GM21515 (cell line): ENCODE measurements around the gene HNF1B.
"Not testable (repeated sequence)": the region's sequence is repeated elsewhere in the genome, so short reads cannot be mapped to it uniquely, and the experiment has no call there.

Experiments
- ATAC-seq: cut with Tn5 transposase; IDR thresholded peaks from one replicate; pipeline ENCODE4 v1.9.1; 2021; ENCODE audit not compliant: unreplicated experiment

HNF1B gene

DNA sequence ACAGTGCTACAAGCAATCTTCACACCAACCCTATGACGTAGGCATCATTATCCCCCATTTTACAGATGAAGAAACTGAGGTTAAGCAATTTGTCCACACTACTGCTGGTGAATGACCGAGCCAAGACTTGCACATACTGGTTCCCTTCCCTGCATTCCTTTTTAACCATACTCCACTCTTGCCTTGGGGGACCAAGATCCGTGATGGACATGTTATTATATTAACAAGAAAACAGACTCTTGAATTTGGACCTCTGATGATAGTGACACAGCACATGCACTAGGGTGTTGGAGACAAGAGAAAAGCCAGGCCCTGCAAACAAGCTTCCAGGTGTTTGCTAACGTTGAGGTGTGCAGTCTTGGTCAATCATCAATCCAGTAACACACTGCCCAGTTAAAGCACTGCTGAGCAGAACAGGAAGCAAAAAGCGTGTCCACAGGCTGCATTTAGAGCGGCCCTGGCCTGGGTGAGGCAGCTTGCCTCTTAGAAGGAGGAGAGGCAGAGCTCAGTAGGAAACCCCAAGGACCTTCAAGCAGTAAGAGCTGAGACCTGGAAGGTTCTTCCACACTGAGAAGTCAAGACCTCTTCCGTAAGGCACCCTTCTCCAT, 36.7 kb downstream of the HNF1B start:
- ATAC-seq, result no peak

DNA sequence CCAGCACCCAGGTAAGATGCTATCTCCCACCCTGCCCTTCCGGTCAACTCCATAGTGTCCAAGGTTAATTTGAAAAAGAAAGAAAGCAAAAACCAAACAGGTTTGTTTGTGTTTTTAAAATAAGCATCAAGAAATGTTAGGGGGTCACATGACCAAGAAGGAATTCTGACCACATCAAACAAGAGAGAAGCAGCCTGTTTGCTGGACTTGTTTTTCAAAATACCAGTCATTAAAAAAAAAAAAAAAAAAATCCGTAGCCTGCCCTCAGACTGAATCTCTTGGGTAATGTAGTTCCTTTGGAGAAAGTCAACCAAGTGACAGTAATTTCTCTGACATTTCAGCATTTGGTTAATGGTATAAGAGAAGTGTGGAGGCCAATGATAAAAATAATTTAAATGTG, 38.4 kb downstream of the HNF1B start:
- no peak for ATAC-seq

DNA sequence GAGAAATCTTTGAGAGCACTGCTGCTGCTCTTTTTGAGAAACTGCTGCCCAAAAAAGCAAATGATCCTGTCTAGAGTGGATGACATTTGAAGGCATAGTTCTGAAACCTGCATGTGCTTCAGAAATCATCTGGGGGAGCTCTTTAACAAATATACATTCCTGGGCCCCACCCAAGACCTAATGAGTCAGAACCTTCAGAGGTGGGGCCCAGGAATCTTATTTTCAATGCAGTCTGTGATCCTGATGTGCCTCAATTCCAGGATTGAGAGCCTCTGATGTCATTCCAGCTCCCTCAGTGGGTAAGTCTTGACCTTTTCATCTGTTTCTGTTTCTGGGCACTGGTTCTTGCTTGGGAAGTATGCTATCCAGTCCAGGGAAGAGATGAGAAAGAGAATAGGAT, 42.3 kb downstream of the HNF1B start:
- no peak for ATAC-seq

DNA sequence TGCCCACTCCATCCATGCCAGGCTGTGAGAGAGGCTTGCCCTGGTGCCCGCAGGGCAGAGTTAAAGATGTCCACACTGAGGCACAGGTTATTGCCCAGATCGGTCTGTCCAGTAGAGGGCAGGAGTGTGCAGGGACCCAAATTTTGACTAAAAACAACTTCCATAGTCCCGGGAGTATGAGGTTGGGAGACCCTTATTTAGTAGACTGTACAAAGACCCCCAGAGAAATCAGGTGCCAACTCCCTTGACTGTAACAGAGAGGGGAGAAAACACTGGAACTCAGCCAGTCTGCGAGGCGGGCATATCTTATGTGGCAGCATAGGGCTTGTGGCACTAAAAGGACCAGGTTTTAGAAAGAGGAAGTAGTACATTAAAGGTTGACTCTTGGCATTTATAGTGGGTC, 43.4 kb downstream of the HNF1B start:
- ATAC-seq, result no peak

DNA sequence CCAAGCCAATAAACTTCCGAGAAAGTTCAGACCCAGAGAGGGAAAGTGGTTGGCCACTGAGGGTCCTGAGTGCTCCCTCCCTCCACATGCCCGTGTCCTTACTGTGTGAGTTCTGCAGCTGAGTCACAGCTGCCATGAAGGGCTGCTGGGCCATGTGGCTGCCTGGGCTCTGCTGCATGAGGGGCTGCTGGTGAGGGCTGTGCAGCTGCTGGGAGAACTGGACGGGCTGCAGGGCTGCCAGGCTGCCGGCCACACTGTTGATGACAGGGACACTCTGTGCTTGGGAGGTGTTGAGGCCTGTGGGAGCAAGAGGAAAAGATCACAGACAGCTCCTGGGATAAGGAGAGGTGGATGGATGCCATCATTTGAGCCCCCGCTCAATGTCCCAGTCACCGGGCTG, 44.0 kb downstream of the HNF1B start:
- no peak for ATAC-seq

DNA sequence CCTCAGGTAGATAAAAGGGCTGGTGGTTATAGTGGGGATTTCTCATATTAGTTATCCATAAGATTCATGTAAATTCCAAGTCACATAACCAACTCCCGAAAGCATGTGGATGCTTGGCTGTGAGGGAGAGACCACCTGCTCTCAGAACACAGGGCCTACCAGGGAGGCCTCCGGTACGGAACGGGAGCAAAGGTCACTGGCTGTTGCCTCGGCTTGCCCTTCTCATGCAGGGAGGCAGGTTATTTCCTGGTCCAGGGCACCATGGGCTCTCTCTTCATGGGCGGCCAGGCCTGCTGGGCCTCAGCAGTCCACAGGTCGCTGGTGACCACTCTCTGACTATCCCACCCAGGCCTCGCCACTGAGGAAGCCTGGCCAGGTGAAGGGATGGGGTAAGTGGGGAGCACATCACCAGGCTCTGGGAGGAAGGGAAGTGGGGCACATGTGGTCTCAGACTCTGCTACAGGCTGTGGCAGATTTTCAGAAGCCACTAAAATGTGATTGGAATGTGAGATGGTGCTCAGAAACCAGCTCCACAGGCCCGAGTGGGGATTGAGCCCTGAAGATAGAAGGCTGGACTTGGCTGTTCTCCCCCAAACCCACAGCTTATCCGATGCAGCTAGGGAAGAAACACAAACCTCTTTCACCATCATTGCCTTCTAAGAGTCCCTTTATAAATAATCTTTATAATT, 45.4 kb downstream of the HNF1B start:
- ATAC-seq, result no peak

DNA sequence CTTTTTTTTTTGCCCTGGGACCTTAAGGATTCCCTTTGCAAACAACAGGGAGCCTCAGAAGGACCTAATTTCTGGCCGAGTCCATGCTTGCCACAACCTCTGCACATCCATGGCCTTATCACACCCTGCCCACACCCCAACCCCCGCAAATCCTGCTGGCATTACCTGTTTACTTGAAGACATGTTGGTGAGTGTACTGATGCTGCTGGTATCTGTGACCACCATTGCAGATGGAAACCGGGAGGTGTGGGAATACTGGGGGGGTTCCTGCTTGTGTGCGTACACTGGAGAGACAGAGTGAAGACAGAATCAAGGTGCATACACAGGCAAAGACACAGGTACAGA, 46.0 kb downstream of the HNF1B start:
- no peak for ATAC-seq

DNA sequence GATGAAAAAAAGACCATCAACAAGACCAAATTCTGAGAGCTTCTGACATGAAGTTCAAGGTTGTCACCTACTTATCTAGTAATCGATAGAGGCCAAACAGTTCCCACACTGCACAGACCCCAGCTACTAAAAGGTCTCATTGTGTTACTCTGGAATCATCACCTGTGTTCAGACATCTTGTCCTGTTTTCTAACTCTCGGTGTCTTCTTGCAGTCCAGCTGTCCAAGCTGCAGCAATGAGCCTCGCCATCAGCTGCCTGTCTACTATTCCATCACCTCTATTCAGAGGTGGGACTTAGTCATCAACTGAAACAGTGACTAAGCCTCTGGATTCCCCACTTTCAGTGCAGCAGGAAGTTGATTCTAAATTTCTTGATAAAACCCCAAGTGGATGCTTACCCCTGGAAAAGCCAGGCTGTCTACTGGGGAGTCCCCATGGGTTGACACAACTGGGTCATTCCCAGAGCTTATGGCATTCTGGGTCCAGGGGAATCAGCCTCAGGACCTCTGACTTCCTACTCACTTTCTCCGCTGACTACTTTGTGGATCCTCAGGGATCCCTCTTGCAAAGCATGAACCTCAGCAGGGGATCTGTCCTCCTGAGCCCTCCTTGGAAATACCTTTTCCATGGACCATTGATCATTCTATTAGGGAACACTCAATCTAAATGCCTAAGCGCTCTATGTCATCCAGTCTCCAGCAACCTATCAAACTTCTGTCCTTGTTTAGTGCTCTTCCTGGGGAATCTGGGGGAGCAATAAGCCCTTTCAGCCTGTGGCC, 46.5 kb downstream of the HNF1B start:
- no peak for ATAC-seq

DNA sequence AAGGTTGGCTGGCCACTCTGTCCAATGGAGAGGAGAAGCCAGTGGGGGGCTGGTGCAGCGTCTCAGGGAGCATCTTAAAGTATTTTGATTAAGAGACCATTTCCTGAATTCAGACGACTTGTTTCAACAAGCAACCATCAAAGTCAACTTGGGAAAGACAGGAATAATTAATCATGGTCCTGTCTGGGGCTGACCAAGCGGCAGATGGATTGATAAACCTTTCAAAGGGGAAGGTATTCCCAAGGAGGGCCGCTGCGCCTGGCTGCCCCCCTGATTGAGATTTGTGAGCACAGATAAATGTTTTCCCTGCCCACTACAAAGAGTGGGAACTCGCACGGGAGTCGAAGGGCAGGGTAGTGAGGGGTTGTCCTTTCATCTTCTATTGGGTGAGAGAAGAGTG, 47.5 kb downstream of the HNF1B start:
- ATAC-seq, result no peak

DNA sequence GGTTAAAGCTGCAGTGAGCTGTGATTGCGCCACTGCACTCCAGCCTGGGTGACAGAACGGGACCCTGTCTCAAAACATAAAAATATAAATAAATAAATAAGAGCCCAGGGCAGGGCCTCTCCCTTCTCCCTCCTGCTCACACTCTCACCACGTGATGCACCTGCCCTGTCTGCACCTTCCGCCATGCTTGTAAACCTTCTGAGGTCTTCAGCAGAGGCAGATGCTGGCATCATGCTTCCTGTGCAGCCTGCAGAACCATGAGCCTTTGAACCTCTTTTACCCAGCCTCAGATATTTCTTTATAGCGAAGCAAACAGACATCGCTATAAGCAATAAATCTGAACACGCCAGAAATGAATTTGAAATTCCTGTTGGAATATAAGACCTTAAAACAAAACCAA, 48.5 kb downstream of the HNF1B start:
- no peak for ATAC-seq

DNA sequence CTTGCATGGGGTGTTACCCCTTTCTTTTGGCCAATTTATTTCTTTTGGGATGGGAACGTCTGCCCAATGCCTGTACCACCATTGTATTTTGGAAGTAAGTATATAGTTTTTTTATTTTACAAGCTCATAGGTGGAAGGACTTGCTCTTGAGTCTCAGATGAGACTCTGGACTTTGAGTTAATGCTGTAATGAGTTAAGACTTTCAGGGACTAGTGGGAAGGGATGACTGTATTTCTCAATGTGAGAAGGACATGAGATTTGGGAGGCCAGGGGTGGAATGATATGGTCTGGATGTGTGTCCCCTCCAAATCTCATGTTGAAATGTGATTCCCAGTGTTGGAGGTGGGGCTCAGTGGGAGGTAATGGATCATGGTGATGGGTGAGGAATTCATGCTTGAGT, 49.1 kb downstream of the HNF1B start:
- no peak for ATAC-seq

DNA sequence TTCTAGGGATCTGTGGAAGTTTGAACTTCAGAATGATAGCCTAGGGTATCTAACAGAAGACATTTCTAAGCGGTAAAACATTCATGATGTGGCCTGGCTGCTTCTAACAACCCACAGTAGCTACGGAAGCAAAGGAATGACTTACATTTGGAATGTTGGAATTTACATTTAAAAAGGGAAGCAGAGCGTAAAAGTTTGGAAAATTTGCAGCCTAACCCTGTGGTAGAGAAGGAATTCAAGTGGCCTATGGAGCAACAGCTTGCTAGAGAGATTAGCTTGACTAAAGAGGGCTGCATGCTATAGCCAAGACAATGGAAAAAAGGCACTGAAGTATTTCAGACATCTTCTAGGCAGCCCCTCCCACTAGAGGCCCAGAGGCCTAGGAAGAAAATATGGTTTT, 50.1 kb downstream of the HNF1B start:
- ATAC-seq, result no peak

DNA sequence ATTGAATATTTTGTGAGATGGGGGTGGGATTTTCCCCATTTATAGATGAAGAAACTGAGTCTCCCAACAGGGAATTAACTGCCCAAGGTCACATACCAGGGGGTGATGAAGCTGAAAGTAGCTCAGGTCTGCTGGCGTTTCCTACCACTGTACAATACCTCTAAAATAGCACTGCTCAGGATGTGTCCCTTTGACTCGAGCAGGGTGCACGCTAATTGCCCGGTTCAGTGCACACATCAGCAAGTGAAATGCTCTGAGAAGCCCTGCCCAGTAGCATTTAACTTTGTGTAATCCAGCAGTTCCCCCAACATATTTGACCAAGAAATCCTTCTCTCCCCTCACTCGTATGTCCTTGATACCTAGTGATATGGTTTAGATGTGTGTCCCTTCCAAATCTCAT, 51.5 kb downstream of the HNF1B start:
- no peak for ATAC-seq

DNA sequence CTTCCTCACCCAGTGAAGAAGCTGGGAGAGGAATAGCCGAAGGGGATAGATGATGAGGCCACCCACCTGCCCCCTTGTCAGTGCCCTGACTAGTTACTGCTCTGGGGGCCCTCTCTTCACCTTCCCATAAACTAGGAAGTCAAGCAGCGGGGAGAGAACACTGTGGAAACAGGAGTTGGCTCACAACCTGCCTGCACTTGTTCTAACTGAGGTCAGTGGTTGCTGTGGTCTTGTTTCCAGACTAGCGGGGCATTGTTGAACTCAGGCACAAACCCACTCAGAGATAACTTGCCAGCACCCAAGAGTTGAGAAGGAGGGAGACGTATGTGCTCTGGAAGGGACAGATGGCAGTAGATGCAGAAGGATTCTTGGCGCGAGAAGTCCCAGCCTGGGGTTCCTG, 53.1 kb downstream of the HNF1B start:
- no peak for ATAC-seq

DNA sequence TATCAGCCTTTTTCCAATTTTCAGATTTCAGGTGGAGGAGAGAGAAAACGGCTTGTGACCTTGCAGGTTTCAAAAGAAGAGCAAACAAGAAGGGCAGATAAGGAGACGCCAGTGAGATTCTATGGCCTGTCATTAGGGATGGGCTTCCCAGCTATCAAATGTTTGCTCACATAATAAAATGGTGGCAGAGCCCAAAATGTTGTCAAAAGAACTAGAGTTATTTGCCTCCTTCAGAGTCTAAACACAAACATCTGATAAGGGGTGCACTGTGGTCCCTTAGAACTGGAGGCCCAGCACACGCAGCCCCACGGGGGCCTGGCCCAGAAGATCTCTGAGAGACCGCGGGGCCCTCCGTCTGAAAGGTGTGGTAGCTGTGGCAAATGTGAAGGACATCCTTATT, 55.5 kb downstream of the HNF1B start:
- no peak for ATAC-seq

DNA sequence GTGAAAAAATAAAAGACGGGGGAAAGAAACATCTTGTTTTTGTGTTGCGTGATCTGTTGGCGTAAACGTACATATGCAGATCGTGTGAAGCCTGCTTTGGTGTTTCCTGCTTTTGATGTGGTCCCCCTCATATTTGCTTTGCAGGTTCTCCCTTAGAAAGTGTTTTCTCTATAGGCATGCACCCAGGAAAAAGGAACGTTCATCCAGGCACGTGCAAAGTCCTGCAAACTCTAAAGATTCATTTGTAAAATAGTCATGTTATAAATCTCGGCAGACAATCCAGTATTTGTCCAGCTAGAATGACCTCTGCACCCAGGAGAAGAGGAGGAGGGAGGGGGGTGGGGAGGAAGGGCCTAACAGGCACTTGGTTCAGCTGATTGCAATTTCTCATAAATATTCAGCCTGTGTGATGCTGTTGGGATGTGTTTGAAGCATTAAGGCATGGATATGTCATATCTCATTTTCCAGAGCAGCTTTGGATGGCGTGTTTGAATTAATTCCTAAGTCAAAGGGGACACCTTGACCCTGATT, 61.3 kb downstream of the HNF1B start:
- ATAC-seq, result no peak

DNA sequence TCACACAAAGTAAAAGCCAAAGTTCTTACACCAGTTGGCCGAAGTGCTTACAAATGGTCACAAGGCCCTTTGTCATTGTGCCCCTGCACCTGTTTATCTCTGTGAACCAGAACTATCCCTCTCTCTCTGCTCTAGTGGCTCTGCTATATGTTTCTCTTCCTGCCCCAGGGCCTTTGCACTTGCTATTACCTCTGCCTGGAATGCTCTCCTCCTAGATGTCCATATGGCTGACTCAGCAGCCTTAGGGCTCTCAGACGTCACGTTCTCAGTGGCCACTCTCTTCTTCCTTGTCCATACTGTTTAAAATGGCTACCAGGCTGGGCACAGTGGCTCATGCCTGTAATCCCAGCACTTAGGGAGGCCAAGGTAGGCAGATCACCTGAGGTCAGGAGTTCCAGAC, 62.9 kb downstream of the HNF1B start:
- ATAC-seq, result no peak

DNA sequence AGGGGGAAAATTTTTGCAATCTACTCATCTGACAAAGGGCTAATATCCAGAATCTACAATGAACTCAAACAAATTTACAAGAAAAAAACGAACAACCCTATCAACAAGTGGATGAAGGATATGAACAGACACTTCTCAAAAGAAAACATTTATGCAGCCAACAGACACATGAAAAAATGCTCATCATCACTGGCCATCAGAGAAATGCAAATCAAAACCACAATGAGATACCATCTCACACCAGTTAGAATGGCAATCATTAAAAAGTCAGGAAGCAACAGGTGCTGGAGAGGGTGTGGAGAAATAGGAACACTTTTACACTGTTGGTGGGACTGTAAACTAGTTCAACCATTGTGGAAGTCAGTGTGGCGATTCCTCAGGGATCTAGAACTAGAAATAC, 64.9 kb downstream of the HNF1B start:
- not testable (repeated sequence) for ATAC-seq

DNA sequence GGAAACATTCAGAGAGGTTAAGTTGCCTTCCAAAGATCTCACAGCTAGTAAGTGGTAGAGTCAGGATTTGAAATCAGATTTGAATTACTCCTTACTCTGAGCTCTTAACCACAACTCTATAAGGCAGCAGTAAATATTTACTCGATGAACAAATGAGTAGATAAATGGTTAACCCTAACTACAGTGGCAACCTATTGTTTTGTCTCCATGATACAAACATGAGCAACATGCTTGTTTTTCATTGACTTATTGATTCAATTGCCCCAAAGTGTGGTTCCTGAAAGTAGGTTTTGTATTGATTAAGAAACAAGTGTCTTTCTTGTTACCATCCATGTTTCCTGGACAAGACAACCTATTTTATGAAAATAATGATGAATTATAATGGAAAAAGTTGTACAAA, 66.8 kb downstream of the HNF1B start:
- no peak for ATAC-seq

DNA sequence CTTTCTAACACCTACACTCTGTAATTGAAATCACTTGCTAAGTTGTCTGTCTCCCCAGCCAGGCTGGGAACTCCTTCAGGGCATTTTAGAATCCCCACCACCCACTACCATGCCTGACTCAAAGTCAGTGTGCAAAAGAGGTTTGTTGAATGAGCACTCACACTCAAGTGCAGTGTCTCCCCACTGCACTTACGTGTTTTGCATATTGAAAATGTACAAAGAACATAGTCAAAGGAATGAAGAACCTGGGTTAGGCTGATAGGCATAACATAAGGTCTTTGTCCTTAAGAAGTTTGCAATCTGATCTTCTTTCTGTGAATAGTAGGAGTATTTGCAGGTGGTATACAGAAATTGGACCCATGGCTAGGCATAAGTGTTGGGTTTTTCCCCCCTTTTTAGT, 67.8 kb downstream of the HNF1B start:
- ATAC-seq, result no peak

DNA sequence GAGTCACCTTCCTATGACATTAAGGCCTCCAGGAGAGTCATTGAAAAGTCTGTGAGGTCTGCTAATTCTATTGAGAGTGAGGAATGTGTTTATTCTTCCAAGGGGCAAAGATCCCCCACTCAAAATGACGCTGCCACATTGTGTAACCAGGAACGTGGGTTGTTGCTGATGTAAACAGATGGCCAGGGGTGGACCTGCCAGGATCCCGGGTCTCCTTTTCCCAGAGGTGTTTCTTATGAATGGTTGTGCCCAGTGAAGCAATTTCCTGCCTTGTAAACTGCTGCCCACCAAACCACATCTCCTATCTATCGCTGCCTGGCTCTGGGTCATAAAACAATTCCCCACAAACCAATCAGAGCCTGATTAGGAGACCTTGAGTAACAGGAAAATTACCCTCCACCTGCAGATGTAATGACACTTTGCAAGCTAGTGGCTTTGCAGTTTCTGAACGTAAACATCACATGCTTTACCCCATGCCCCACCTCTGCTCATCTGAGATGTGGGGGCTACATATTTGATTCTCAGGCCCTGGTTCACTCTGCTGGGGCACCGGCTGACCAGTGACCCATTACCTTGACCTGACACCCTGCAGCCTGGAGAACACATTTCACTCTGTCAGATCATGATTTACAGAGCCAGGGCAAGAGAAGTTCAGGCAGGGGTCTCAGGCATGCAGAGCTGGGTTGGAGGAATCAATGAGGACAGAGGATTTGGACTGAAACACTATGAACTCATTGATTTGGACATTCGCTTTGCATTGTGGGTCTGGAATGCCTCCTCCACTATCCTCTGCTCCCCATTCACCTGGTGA, 68.5 kb downstream of the HNF1B start:
- ATAC-seq, result no peak
